Peyer's patch (tissue), 4 donors: Measurements from ENCODE around the gene NAT10.

Experiments
- CTCF ChIP-seq, 6 experiments: fragments of 450-650 bp in 4 of 6; fragments of 200-600 bp in 2 of 6; sonication (generic) in 1 of 6; IDR thresholded peaks; one replicate each; pipeline ENCODE4 v1.5.1; 2017 to 2019; ENCODE audit warnings: antibody characterized with exemption in 6 of 6, mild to moderate bottlenecking in 3 of 6, moderate library complexity in 1 of 6
- POLR2A ChIP-seq, 2 donors: fragments of 450-650 bp; IDR thresholded peaks; one replicate each; pipeline ENCODE4 v1.5.1; 2017; ENCODE audit warnings: antibody characterized with exemption in 2 of 2, mild to moderate bottlenecking in 2 of 2, moderate library complexity in 2 of 2

GRCh38 chr11:34173050-34173449 lies 67.6 kb downstream of the NAT10 start:
- TF ChIP-seq POLR2A (IDR thresholded peaks at IDR 0.05) (no peak), CTCF (IDR thresholded peaks at IDR 0.05) (no peak)
